Kasumi-1 (cell line): ENCODE results near the gene TMEM54.

Source experiments
- DNase-seq, 2 experiments: peaks; one replicate each; lab custom pipeline; 2025; lab: John Stamatoyannopoulos, UW

The TMEM54 gene

GRCh38 chr1:32864375-32865019 is 36.7 kb downstream of the TMEM54 start:
- DNase-seq = no peak

- DNase-seq = no peak
These were observed 37.3 kb downstream of the TMEM54 start for GRCh38 chr1:32863881-32864245.

- no peak for DNase-seq
These were observed 37.8 kb downstream of the TMEM54 start for GRCh38 chr1:32863218-32863880.

- DNase-seq = no peak
These were observed 39.1 kb downstream of the TMEM54 start for GRCh38 chr1:32861904-32862695.

- DNase-seq = no peak
These were observed 40.6 kb downstream of the TMEM54 start for GRCh38 chr1:32860566-32860965.

GRCh38 chr1:32859915-32860314 is 41.3 kb downstream of the TMEM54 start:
- DNase-seq = no peak

- no peak for DNase-seq
These were observed 42.4 kb downstream of the TMEM54 start for GRCh38 chr1:32858791-32859190.

GRCh38 chr1:32858136-32858535 is 43.1 kb downstream of the TMEM54 start:
- DNase-seq = no peak

- DNase-seq = no peak
These were observed 45.1 kb downstream of the TMEM54 start for GRCh38 chr1:32855861-32856617.

GRCh38 chr1:32848354-32849063 is 52.7 kb downstream of the TMEM54 start:
- DNase-seq = no peak
